ENCODE results near the gene ARNT2.

Gene ARNT2

DNA sequence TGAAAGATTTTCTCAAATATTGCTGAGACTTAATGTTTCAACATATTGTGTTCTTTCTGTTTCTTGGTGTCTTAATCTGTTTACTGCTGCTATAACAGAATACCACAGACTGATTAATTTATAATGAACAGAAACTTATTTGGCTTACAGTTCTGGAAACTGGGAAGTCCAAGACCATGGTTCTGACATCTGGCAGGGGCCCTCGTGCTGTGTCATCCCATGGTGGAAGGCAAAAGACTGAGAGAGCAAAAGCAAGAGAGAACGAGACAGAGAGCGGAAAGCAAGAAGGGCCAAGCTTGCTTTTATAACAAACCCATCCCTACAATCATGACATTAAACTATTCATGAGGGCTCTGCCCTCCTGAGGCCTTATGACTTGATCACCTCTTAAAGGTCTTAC, 88.7 kb downstream of the ARNT2 start:
- Histone ChIP-seq H3K14ac (ENCODE audit: low read length in 2 of 2) (no peak overlapping the region), H3K4me3 (ENCODE audit: insufficient read depth in 1 of 2, low read depth in 1 of 2, low read length in 2 of 2) (no peak overlapping the region), H2BK5ac (ENCODE audit: low read depth, low read length, poor library complexity, severe bottlenecking) (peak overlapping the region; percentile 91), H3K36me3 (ENCODE audit: control insufficient read depth in 1 of 2, insufficient read depth in 2 of 2, low read depth in 1 of 2, low read length in 2 of 2) (no peaks in the 10 kb centered on the region), H4K91ac (ENCODE audit: low read length) (no peak overlapping the region), H3K9ac (ENCODE audit: low read length) (no peak overlapping the region), H3K27me3 (ENCODE audit: control insufficient read depth in 1 of 2, insufficient read depth in 1 of 2, low read length in 2 of 2) (no peaks in the 10 kb centered on the region), H2BK120ac (ENCODE audit: low read depth, low read length) (no peak overlapping the region), H3K4me1 (ENCODE audit: control insufficient read depth, insufficient read depth, low read depth, low read length) (peaks cover 40% of the 10 kb centered on the region), H2BK15ac (ENCODE audit: low read depth, poor library complexity, severe bottlenecking) (no peak overlapping the region), H3K23ac (ENCODE audit: low read length in 2 of 2) (no peak overlapping the region), H3K9me3 (ENCODE audit: control insufficient read depth, low read length) (no peaks in the 10 kb centered on the region), H2AK5ac (ENCODE audit: low read length, severe bottlenecking) (peak overlapping the region; percentile 59), H3K79me1 (replicated peaks; ENCODE audit: low read length, poor library complexity, severe bottlenecking) (peaks cover 10% of the 10 kb centered on the region), H3K4ac (ENCODE audit: low read depth in 1 of 2, low read length in 2 of 2) (peak overlapping the region; percentile 0 to 26), H3K27ac (ENCODE audit: low read length, poor library complexity, severe bottlenecking) (peak overlapping the region; percentile 90), H2BK12ac (ENCODE audit: low read length in 2 of 2) (no peak overlapping the region), H4K8ac (ENCODE audit: low read length) (no peak overlapping the region), H3K4me2 (ENCODE audit: low read length, poor library complexity, severe bottlenecking) (no peak overlapping the region), H2AFZ (ENCODE audit: low read depth, low read length) (no peak overlapping the region), H3K18ac (ENCODE audit: low read depth in 1 of 2, low read length in 2 of 2) (peak overlapping the region; percentile 30 to 79)
- DNase-seq: no peak
- WGBS: 90% methylated on average over 3 of the region's 3 CpGs

DNA sequence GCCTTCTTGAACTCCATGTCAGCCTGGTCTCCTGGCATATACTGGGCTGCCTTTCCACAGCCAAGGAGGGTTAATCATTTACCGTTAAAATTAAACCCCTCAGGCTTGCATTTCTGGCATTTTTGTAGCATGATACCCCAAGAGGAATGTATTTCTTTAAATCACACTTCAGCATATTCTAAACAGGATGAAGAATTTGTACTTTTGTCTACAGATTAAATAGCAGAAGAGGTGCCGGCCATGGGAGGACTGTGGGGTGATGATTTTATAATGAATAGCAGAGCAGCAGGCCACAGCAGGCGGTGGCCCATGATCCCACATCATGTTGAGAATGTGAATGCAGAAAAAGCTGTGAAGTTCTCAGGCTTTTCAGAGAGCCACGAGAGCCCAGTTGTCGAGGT, 90.2 kb downstream of the ARNT2 start:
- Histone ChIP-seq H2BK120ac (ENCODE audit: low read depth, low read length) (no peak overlapping the region), H3K9me3 (ENCODE audit: control insufficient read depth, low read length) (no peaks in the 10 kb centered on the region), H4K8ac (ENCODE audit: low read length) (peak overlapping the region; percentile 74), H3K4me3 (ENCODE audit: insufficient read depth in 1 of 2, low read depth in 1 of 2, low read length in 2 of 2) (no peak overlapping the region), H3K23ac (ENCODE audit: low read length in 2 of 2) (no peak overlapping the region), H3K4me2 (ENCODE audit: low read length, poor library complexity, severe bottlenecking) (no peak overlapping the region), H2AFZ (ENCODE audit: low read depth, low read length) (no peak overlapping the region), H2BK5ac (ENCODE audit: low read depth, low read length, poor library complexity, severe bottlenecking) (peak overlapping the region; percentile 93), H3K9ac (ENCODE audit: low read length) (no peak overlapping the region), H2BK12ac (ENCODE audit: low read length in 2 of 2) (peak overlapping the region; percentile 17 to 38), H3K4me1 (ENCODE audit: control insufficient read depth, insufficient read depth, low read depth, low read length) (peaks cover 42% of the 10 kb centered on the region), H2BK15ac (ENCODE audit: low read depth, poor library complexity, severe bottlenecking) (no peak overlapping the region), H3K14ac (ENCODE audit: low read length in 2 of 2) (no peak overlapping the region), H3K79me1 (replicated peaks; ENCODE audit: low read length, poor library complexity, severe bottlenecking) (peaks cover 13% of the 10 kb centered on the region), H3K18ac (ENCODE audit: low read depth in 1 of 2, low read length in 2 of 2) (peak overlapping the region; percentile 79 to 91), H3K4ac (ENCODE audit: low read depth in 1 of 2, low read length in 2 of 2) (no peak overlapping the region), H3K27me3 (ENCODE audit: control insufficient read depth in 1 of 2, insufficient read depth in 1 of 2, low read length in 2 of 2) (no peaks in the 10 kb centered on the region), H3K27ac (ENCODE audit: low read length, poor library complexity, severe bottlenecking) (peak overlapping the region; percentile 92), H2AK5ac (ENCODE audit: low read length, severe bottlenecking) (peak overlapping the region; percentile 100), H4K91ac (ENCODE audit: low read length) (peak overlapping the region; percentile 86), H3K36me3 (ENCODE audit: control insufficient read depth in 1 of 2, insufficient read depth in 2 of 2, low read depth in 1 of 2, low read length in 2 of 2) (no peaks in the 10 kb centered on the region)
- peak; percentile 36 for DNase-seq
- 21% methylated on average over 4 of the region's 5 CpGs for WGBS

GRCh38 chr15:80494756-80495155, 90.6 kb downstream of the ARNT2 start:
- WGBS: 78% methylated on average over 3 of the region's 3 CpGs
- no peaks in the 10 kb centered on the region for H3K9me3 ChIP-seq (ENCODE audit: control insufficient read depth, low read length)

GRCh38 chr15:80495401-80495942, 91.3 kb downstream of the ARNT2 start:
- H3K18ac ChIP-seq (ENCODE audit: low read depth in 1 of 2, low read length in 2 of 2): peak overlapping the region; percentile 4 to 56
- peak overlapping the region; percentile 35 for H2BK120ac ChIP-seq (ENCODE audit: low read depth, low read length)
- H4K91ac ChIP-seq (ENCODE audit: low read length): peak overlapping the region; percentile 74
- H3K4me3 ChIP-seq (ENCODE audit: insufficient read depth in 1 of 2, low read depth in 1 of 2, low read length in 2 of 2): no peak overlapping the region
- H3K4ac ChIP-seq (ENCODE audit: low read depth in 1 of 2, low read length in 2 of 2): no peak overlapping the region
- H3K14ac ChIP-seq (ENCODE audit: low read length in 2 of 2): no peak overlapping the region
- peak overlapping the region in 1 of 2 experiments; percentile 57 for H2BK12ac ChIP-seq (ENCODE audit: low read length in 2 of 2)
- H2AK5ac ChIP-seq (ENCODE audit: low read length, severe bottlenecking): peak overlapping the region; percentile 100
- H3K4me1 ChIP-seq (ENCODE audit: control insufficient read depth, insufficient read depth, low read depth, low read length): peaks cover 31% of the 10 kb centered on the region
- H2AFZ ChIP-seq (ENCODE audit: low read depth, low read length): no peak overlapping the region
- H3K9me3 ChIP-seq (ENCODE audit: control insufficient read depth, low read length): no peaks in the 10 kb centered on the region
- no peaks in the 10 kb centered on the region for H3K36me3 ChIP-seq (ENCODE audit: control insufficient read depth in 1 of 2, insufficient read depth in 2 of 2, low read depth in 1 of 2, low read length in 2 of 2)
- no peak for DNase-seq
- H3K79me1 ChIP-seq (replicated peaks; ENCODE audit: low read length, poor library complexity, severe bottlenecking): peaks cover 13% of the 10 kb centered on the region
- H4K8ac ChIP-seq (ENCODE audit: low read length): peak overlapping the region; percentile 4
- H2BK15ac ChIP-seq (ENCODE audit: low read depth, poor library complexity, severe bottlenecking): peak overlapping the region; percentile 41
- peak overlapping the region; percentile 34 for H3K9ac ChIP-seq (ENCODE audit: low read length)
- no peak overlapping the region for H3K4me2 ChIP-seq (ENCODE audit: low read length, poor library complexity, severe bottlenecking)
- WGBS: 100% methylated on average over 2 of the region's 2 CpGs
- no peak overlapping the region for H3K23ac ChIP-seq (ENCODE audit: low read length in 2 of 2)
- peak overlapping the region; percentile 92 for H3K27ac ChIP-seq (ENCODE audit: low read length, poor library complexity, severe bottlenecking)
- peak overlapping the region; percentile 93 for H2BK5ac ChIP-seq (ENCODE audit: low read depth, low read length, poor library complexity, severe bottlenecking)
- no peaks in the 10 kb centered on the region for H3K27me3 ChIP-seq (ENCODE audit: control insufficient read depth in 1 of 2, insufficient read depth in 1 of 2, low read length in 2 of 2)

More at GRCh38 chr15:80494756-80495155, 90.6 kb downstream of the ARNT2 start:
- Histone ChIP-seq H3K4me2 (ENCODE audit: low read length, poor library complexity, severe bottlenecking) (no peak overlapping the region), H2AK5ac (ENCODE audit: low read length, severe bottlenecking) (peak overlapping the region; percentile 100), H2BK12ac (ENCODE audit: low read length in 2 of 2) (peak overlapping the region; percentile 17 to 38), H3K79me1 (replicated peaks; ENCODE audit: low read length, poor library complexity, severe bottlenecking) (peaks cover 13% of the 10 kb centered on the region), H4K91ac (ENCODE audit: low read length) (peak overlapping the region; percentile 86), H3K4ac (ENCODE audit: low read depth in 1 of 2, low read length in 2 of 2) (peak overlapping the region in 1 of 2 experiments; percentile 75), H3K4me1 (ENCODE audit: control insufficient read depth, insufficient read depth, low read depth, low read length) (peaks cover 38% of the 10 kb centered on the region), H2AFZ (ENCODE audit: low read depth, low read length) (no peak overlapping the region), H3K27me3 (ENCODE audit: control insufficient read depth in 1 of 2, insufficient read depth in 1 of 2, low read length in 2 of 2) (no peaks in the 10 kb centered on the region), H3K23ac (ENCODE audit: low read length in 2 of 2) (no peak overlapping the region), H3K9ac (ENCODE audit: low read length) (peak overlapping the region; percentile 34), H3K36me3 (ENCODE audit: control insufficient read depth in 1 of 2, insufficient read depth in 2 of 2, low read depth in 1 of 2, low read length in 2 of 2) (no peaks in the 10 kb centered on the region), H2BK120ac (ENCODE audit: low read depth, low read length) (peak overlapping the region; percentile 66), H3K18ac (ENCODE audit: low read depth in 1 of 2, low read length in 2 of 2) (peak overlapping the region; percentile 79 to 91), H3K14ac (ENCODE audit: low read length in 2 of 2) (peak overlapping the region in 1 of 2 experiments; percentile 13), H2BK15ac (ENCODE audit: low read depth, poor library complexity, severe bottlenecking) (no peak overlapping the region), H3K4me3 (ENCODE audit: insufficient read depth in 1 of 2, low read depth in 1 of 2, low read length in 2 of 2) (no peak overlapping the region), H2BK5ac (ENCODE audit: low read depth, low read length, poor library complexity, severe bottlenecking) (peak overlapping the region; percentile 93), H3K27ac (ENCODE audit: low read length, poor library complexity, severe bottlenecking) (peak overlapping the region; percentile 92), H4K8ac (ENCODE audit: low read length) (peak overlapping the region; percentile 74)
- DNase-seq: no peak

All from mesenchymal stem cell (in vitro differentiated cells and primary cell).